ENCODE data around the gene CACNA1A. TPM values are rescaled to one million over a fixed set of nuclear protein-coding genes. Genes with fewer than 3 reads are reported as not detected.

CACNA1A gene
- total RNA-seq, 1 donor from 2014 or later: 190 TPM

DNA sequence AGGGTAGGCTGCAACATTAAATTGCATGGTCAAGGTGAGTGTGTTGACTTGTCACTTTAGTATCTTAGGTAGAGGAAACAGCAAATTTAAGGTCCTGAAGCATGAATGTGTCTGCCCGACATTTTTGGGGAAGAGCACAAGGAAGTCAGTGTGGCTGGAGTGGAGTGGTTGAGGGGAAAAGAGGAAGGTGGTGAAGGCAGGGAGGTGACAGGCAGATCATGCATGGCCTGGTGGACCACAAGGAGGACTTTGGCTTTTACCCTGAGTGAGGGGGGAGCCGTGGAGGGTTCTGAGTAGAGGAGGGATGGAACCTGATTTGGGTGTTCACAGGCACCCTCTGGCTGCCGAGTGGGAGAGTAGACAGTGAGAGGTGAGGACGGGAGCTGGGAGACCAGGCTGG, 188.1 kb downstream of the CACNA1A start:
- TF ChIP-seq CTCF (IDR thresholded peaks at IDR 0.05; ENCODE audit: partially characterized antibody, unreplicated experiment): no peak
- Mint-ChIP-seq H3K27me3 (ENCODE audit: unreplicated experiment) (peaks cover 7% of the 10 kb centered on the region), H3K4me1 (ENCODE audit: low read depth, unreplicated experiment) (no peaks in the 10 kb centered on the region), H3K27ac (ENCODE audit: unreplicated experiment) (no peak overlapping the region), H3K36me3 (ENCODE audit: unreplicated experiment) (peaks cover 60% of the 10 kb centered on the region), H3K4me3 (ENCODE audit: unreplicated experiment) (no peak overlapping the region), H3K9me3 (ENCODE audit: unreplicated experiment) (peaks cover 22% of the 10 kb centered on the region)
- DNase-seq: no peak

DNA sequence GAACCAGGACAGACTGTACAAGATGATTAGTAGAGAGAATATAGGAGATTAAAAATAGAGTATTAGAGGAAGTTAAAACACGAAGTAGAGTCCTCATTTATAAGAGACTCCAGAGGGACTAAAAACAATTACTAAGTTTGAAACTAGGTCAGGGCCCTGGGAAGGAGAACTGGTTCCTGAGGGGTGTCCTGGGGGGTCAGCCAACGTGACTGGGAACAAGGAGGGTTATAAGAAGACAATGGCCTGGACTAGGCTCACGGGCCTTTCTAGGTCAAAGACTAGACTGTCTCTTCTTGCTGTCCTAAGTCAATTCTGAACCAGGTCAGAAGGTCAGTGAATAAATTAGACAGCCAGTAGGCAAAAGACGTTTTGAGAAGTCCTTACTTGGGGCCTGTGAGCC, 190.8 kb downstream of the CACNA1A start:
- Mint-ChIP-seq H3K4me1 (ENCODE audit: low read depth, unreplicated experiment) (no peaks in the 10 kb centered on the region), H3K36me3 (ENCODE audit: unreplicated experiment) (peaks cover 52% of the 10 kb centered on the region), H3K27me3 (ENCODE audit: unreplicated experiment) (peaks cover 5% of the 10 kb centered on the region), H3K4me3 (ENCODE audit: unreplicated experiment) (no peak overlapping the region), H3K9me3 (ENCODE audit: unreplicated experiment) (peaks cover 18% of the 10 kb centered on the region), H3K27ac (ENCODE audit: unreplicated experiment) (no peak overlapping the region)
- no peak for TF ChIP-seq CTCF (IDR thresholded peaks at IDR 0.05; ENCODE audit: partially characterized antibody, unreplicated experiment)
- no peak for DNase-seq

DNA sequence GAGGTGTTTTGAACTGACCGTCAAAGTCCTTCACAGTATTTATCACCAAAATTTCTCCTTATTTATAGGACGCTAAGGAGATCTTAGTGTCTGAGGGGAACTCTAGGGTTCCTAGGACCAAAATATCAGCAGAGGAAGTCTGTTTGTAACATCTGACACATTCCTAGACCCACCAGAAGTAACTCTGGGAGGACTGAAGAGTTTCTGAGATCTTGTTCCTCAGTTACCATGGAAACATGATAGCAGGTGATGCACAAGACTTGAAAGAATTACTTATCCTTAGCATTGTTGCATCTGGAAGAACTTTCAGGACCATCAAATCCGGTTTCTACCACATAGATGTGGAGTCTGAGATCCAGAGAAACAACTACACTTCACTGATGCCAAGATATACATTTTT, 191.5 kb downstream of the CACNA1A start:
- no peak for DNase-seq
- H3K9me3 Mint-ChIP-seq (ENCODE audit: unreplicated experiment): peaks cover 18% of the 10 kb centered on the region
- H3K4me1 Mint-ChIP-seq (ENCODE audit: low read depth, unreplicated experiment): no peaks in the 10 kb centered on the region
- peaks cover 5% of the 10 kb centered on the region for H3K27me3 Mint-ChIP-seq (ENCODE audit: unreplicated experiment)
- H3K4me3 Mint-ChIP-seq (ENCODE audit: unreplicated experiment): no peak overlapping the region
- no peak for TF ChIP-seq CTCF (IDR thresholded peaks at IDR 0.05; ENCODE audit: partially characterized antibody, unreplicated experiment)
- H3K36me3 Mint-ChIP-seq (ENCODE audit: unreplicated experiment): peaks cover 51% of the 10 kb centered on the region
- H3K27ac Mint-ChIP-seq (ENCODE audit: unreplicated experiment): no peak overlapping the region

- Mint-ChIP-seq H3K9me3 (ENCODE audit: unreplicated experiment) (peaks cover 14% of the 10 kb centered on the region), H3K36me3 (ENCODE audit: unreplicated experiment) (peaks cover 45% of the 10 kb centered on the region), H3K4me1 (ENCODE audit: low read depth, unreplicated experiment) (no peaks in the 10 kb centered on the region), H3K27ac (ENCODE audit: unreplicated experiment) (no peak overlapping the region), H3K4me3 (ENCODE audit: unreplicated experiment) (no peak overlapping the region), H3K27me3 (ENCODE audit: unreplicated experiment) (peaks cover 2% of the 10 kb centered on the region)
- no peak for TF ChIP-seq CTCF (IDR thresholded peaks at IDR 0.05; ENCODE audit: partially characterized antibody, unreplicated experiment)
- DNase-seq: no peak
Observed at GRCh38 chr19:13313875-13314274, 192.4 kb downstream of the CACNA1A start.

GRCh38 chr19:13309864-13310263, 196.4 kb downstream of the CACNA1A start:
- H3K9me3 Mint-ChIP-seq (ENCODE audit: unreplicated experiment): peaks cover 3% of the 10 kb centered on the region

More at GRCh38 chr19:13309864-13310263, 196.4 kb downstream of the CACNA1A start:
- peaks cover 1% of the 10 kb centered on the region for H3K4me1 Mint-ChIP-seq (ENCODE audit: low read depth, unreplicated experiment)
- no peak overlapping the region for H3K4me3 Mint-ChIP-seq (ENCODE audit: unreplicated experiment)
- H3K27me3 Mint-ChIP-seq (ENCODE audit: unreplicated experiment): peaks cover 2% of the 10 kb centered on the region
- no peak overlapping the region for H3K27ac Mint-ChIP-seq (ENCODE audit: unreplicated experiment)
- no peak for DNase-seq
- peaks cover 27% of the 10 kb centered on the region for H3K36me3 Mint-ChIP-seq (ENCODE audit: unreplicated experiment)
- no peak for TF ChIP-seq CTCF (IDR thresholded peaks at IDR 0.05; ENCODE audit: partially characterized antibody, unreplicated experiment)
